ENCODE measurements around the gene PARD3B.

- TF ChIP-seq, protein P1, sequence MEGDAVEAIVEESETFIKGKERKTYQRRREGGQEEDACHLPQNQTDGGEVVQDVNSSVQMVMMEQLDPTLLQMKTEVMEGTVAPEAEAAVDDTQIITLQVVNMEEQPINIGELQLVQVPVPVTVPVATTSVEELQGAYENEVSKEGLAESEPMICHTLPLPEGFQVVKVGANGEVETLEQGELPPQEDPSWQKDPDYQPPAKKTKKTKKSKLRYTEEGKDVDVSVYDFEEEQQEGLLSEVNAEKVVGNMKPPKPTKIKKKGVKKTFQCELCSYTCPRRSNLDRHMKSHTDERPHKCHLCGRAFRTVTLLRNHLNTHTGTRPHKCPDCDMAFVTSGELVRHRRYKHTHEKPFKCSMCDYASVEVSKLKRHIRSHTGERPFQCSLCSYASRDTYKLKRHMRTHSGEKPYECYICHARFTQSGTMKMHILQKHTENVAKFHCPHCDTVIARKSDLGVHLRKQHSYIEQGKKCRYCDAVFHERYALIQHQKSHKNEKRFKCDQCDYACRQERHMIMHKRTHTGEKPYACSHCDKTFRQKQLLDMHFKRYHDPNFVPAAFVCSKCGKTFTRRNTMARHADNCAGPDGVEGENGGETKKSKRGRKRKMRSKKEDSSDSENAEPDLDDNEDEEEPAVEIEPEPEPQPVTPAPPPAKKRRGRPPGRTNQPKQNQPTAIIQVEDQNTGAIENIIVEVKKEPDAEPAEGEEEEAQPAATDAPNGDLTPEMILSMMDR (IDR thresholded peaks at IDR 0.05; ENCODE audit: low read depth, low read length, poor library complexity, severe bottlenecking), result no peak
- no peak for TF ChIP-seq EZH2phosphoT487 (IDR thresholded peaks at IDR 0.05; ENCODE audit: borderline replicate concordance, low read length)
Observed at GRCh38 chr2:205619600-205619999, 1074.3 kb downstream of the PARD3B start.
